SH-SY5Y (cell line): Measurements from ENCODE around the gene ROBO1.

Experiments
- GATA2 ChIP-seq: IDR thresholded peaks from 2 replicates; pipeline ENCODE4 v1.6.1; 2011; ENCODE audit warnings: mild to moderate bottlenecking, low read depth, low read length
- GATA3 ChIP-seq: IDR thresholded peaks from 2 replicates; pipeline ENCODE4 v1.6.1; 2011; ENCODE audit warnings: low read depth, mild to moderate bottlenecking, low read length, moderate library complexity

DNA sequence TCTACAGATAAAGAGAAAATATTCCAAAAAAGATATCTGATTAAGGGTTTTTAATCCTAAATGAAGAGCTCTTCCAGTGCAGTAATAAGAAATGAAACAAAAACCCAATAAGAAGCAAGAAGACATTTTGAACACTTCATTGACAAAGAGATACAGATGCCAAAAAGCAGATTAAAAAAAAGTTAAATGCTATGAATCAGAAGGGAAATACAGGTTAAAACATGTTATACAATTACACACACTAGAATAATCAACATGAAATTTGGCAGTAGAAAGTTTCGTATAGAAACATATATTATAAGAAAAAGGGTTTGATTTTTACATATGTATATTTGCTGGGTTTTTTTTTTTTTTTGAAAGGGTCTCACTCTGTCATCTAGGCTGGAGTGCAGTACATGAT is 135.0 kb downstream of the ROBO1 start:
- no peak for TF ChIP-seq GATA3
- no peak for TF ChIP-seq GATA2
